HL-60 (cell line): ENCODE results near the gene GDPD4.

Source experiments
- DNase-seq, 2 experiments: peaks; one replicate each; pipeline ENCODE4 v3.0.0-alpha.2; 2010 to 2020; ENCODE audit warnings: low read depth in 1 of 2, low spot score in 1 of 2
- H3K27ac ChIP-seq: fragments of 250-450 bp; sonication (Bioruptor Pico); replicated peaks from 2 replicates; pipeline ENCODE4 v1.5.1; 2020; ENCODE audit warnings: mild to moderate bottlenecking, moderate library complexity
- H3K27me3 ChIP-seq: fragments of 250-450 bp; sonication (Bioruptor Pico); 2 replicates; pipeline ENCODE4 v1.5.1; 2021; ENCODE audit warnings: mild to moderate bottlenecking, moderate library complexity; ENCODE audit not compliant: insufficient read depth, poor library complexity, severe bottlenecking
- H3K4me3 ChIP-seq: replicated peaks from 2 replicates; pipeline ENCODE4 v1.5.1; 2011; ENCODE audit warnings: mild to moderate bottlenecking, control low read depth, low read length; ENCODE audit not compliant: insufficient read depth
- CTCF ChIP-seq: IDR thresholded peaks from one replicate; pipeline ENCODE4 v1.5.1; 2011; ENCODE audit warnings: low read length, control low read depth, inconsistent platforms; ENCODE audit not compliant: insufficient read depth
- GABPA ChIP-seq: IDR thresholded peaks from 2 replicates; pipeline ENCODE4 v1.6.1; 2012; ENCODE audit warnings: low read depth
- POLR2AphosphoS5 ChIP-seq: IDR thresholded peaks from 2 replicates; pipeline ENCODE4 v1.6.1; 2012; ENCODE audit warnings: low read depth
- REST ChIP-seq: IDR thresholded peaks from 2 replicates; pipeline ENCODE4 v1.6.1; 2012; ENCODE audit warnings: low read depth; ENCODE audit not compliant: insufficient replicate concordance
- SPI1 ChIP-seq: IDR thresholded peaks from 2 replicates; pipeline ENCODE4 v1.6.1; 2012; ENCODE audit warnings: low read depth, mild to moderate bottlenecking, borderline replicate concordance

GDPD4 gene

GRCh38 chr11:77193911-77194830 is 107.3 kb downstream of the GDPD4 start:
- Histone ChIP-seq H3K27me3 (no peaks in the 10 kb centered on the region), H3K27ac (no peak overlapping the region), H3K4me3 (no peak overlapping the region)
- peak in 1 of 2 experiments; percentile 45 for DNase-seq
- no peak for TF ChIP-seq POLR2AphosphoS5
- TF ChIP-seq SPI1 = peak; percentile 87

GRCh38 chr11:77193167-77193566 is 108.3 kb downstream of the GDPD4 start:
- H3K27me3 ChIP-seq = no peaks in the 10 kb centered on the region
- H3K27ac ChIP-seq = no peak overlapping the region
- no peak overlapping the region for H3K4me3 ChIP-seq
- DNase-seq = no peak
- TF ChIP-seq SPI1 (no peak), GABPA (no peak), REST (no peak), POLR2AphosphoS5 (no peak), CTCF (no peak)

- DNase-seq = peak in 1 of 2 experiments; percentile 49
- no peaks in the 10 kb centered on the region for H3K27me3 ChIP-seq
- TF ChIP-seq GABPA (no peak), CTCF (peak; percentile 8), REST (no peak), SPI1 (no peak)
- H3K4me3 ChIP-seq = no peak overlapping the region
- no peak overlapping the region for H3K27ac ChIP-seq
These were observed 109.5 kb downstream of the GDPD4 start for GRCh38 chr11:77191823-77192495.

GRCh38 chr11:77191429-77191822 is 110.1 kb downstream of the GDPD4 start:
- Histone ChIP-seq H3K4me3 (no peak overlapping the region), H3K27me3 (no peaks in the 10 kb centered on the region), H3K27ac (no peak overlapping the region)
- TF ChIP-seq CTCF = no peak
- TF ChIP-seq GABPA = no peak
- no peak for DNase-seq
